H1 (cell line): ENCODE results near the gene AXIN2. TPM values are rescaled to one million over a fixed set of nuclear protein-coding genes. Genes with fewer than 3 reads are reported as not detected.

Experiments used
- CTCF ChIA-PET: fragments of 300-600 bp; sonication (Branson Sonifier 250); formaldehyde crosslinking; loops from one replicate; lab custom pipeline; 2021; ENCODE audit not compliant: partially characterized antibody; lab: Charles Lee
- POLR2A ChIA-PET: fragments of 300-600 bp; sonication (Branson Sonifier 250); formaldehyde crosslinking; loops from one replicate; lab custom pipeline; 2021; ENCODE audit warnings: inconsistent platforms; ENCODE audit not compliant: partially characterized antibody; lab: Charles Lee
- DNase-seq, 2 experiments: peaks; one replicate each; pipeline versions ENCODE4 v3.0.0 to v3.0.0-alpha.2; 2010 to 2022; ENCODE audit warnings: low spot score in 2 of 2, low read depth in 1 of 2, mixed read lengths in 1 of 2
- FAIRE-seq: peaks from 2 replicates; lab custom pipeline; 2011; peaks lifted over from hg19 to GRCh38; lab: Jason Lieb, UNC
- H2AFZ ChIP-seq: 2 replicates; pipeline ENCODE4 v1.8.1; 2012; ENCODE audit warnings: low read length, inconsistent platforms
- H2AK5ac ChIP-seq: 2 replicates; pipeline ENCODE4 v1.6.1; 2013; ENCODE audit warnings: low read depth, low read length
- H2BK120ac ChIP-seq: replicated peaks from 2 replicates; pipeline ENCODE3; 2013; ENCODE audit warnings: low read depth, low read length, inconsistent platforms
- H2BK12ac ChIP-seq: 2 replicates; pipeline ENCODE4 v1.6.1; 2013; ENCODE audit warnings: low read depth, low read length
- H2BK15ac ChIP-seq: 2 replicates; pipeline ENCODE4 v1.6.1; 2013; ENCODE audit warnings: low read length
- H2BK20ac ChIP-seq: 2 replicates; pipeline ENCODE4 v1.6.1; 2013; ENCODE audit warnings: low read length
- H2BK5ac ChIP-seq: 2 replicates; pipeline ENCODE4 v1.6.1; 2013; ENCODE audit warnings: low read depth, low read length
- H3K14ac ChIP-seq: 2 replicates; pipeline ENCODE4 v1.6.1; 2013; ENCODE audit warnings: inconsistent platforms; ENCODE audit not compliant: insufficient read length
- H3K18ac ChIP-seq: 2 replicates; pipeline ENCODE4 v1.6.1; 2013; ENCODE audit warnings: low read length; ENCODE audit errors: extremely low read depth
- H3K23ac ChIP-seq: 2 replicates; pipeline ENCODE4 v1.6.1; 2013; ENCODE audit warnings: inconsistent platforms; ENCODE audit not compliant: insufficient read length
- H3K23me2 ChIP-seq: 2 replicates; pipeline ENCODE4 v1.6.1; 2013; ENCODE audit warnings: low read depth, low read length
- H3K27ac ChIP-seq: 2 replicates; pipeline ENCODE4 v1.6.1; 2011; ENCODE audit warnings: low read depth, low read length, inconsistent platforms
- H3K27me3 ChIP-seq, 4 experiments: replicated peaks in 1 of 4; 1 replicate in 1 of 4; 2 replicates in 3 of 4; pipeline versions ENCODE4 v1.6.1 to v1.8.1; 2011 to 2013; ENCODE audit warnings: low read length in 3 of 4, mild to moderate bottlenecking in 3 of 4, inconsistent platforms in 2 of 4, mixed read lengths in 2 of 4, moderate library complexity in 1 of 4; ENCODE audit not compliant: control insufficient read depth in 3 of 4, insufficient read depth in 3 of 4; ENCODE audit errors: extremely low read depth in 1 of 4
- H3K36me3 ChIP-seq, 4 experiments: 2 replicates each; pipeline versions ENCODE4 v1.6.1 to v1.8.1; 2011 to 2013; ENCODE audit warnings: mild to moderate bottlenecking in 4 of 4, low read length in 3 of 4, moderate library complexity in 2 of 4, control low read depth in 1 of 4, inconsistent platforms in 1 of 4; ENCODE audit not compliant: insufficient read depth in 4 of 4, control insufficient read depth in 2 of 4
- H3K4ac ChIP-seq: replicated peaks from 2 replicates; pipeline ENCODE3; 2013; ENCODE audit warnings: low read length, low read depth, mixed read lengths, inconsistent platforms; ENCODE audit not compliant: insufficient read length
- H3K4me1 ChIP-seq, 4 experiments: replicated peaks in 1 of 4; 1 replicate in 1 of 4; 2 replicates in 3 of 4; pipeline versions ENCODE4 v1.6.1 to v1.8.1; 2011 to 2013; ENCODE audit warnings: low read length in 3 of 4, inconsistent platforms in 2 of 4, mixed read lengths in 1 of 4; ENCODE audit not compliant: insufficient read depth in 4 of 4, control insufficient read depth in 3 of 4
- H3K4me2 ChIP-seq, 2 experiments: 2 replicates each; pipeline versions ENCODE4 v1.6.1 to v1.8.1; 2011 to 2013; ENCODE audit warnings: low read depth in 2 of 2, low read length in 2 of 2, control low read depth in 1 of 2, inconsistent platforms in 1 of 2, mild to moderate bottlenecking in 1 of 2; ENCODE audit not compliant: insufficient read depth in 1 of 2
- H3K4me3 ChIP-seq, 4 experiments: fragments of 200-600, 300-600 bp in 1 of 4; sonication (generic), shearing (Covaris generic), sonication (Bioruptor Twin) in 1 of 4; 2 replicates each; pipeline versions ENCODE4 v1.5.1 to v1.8.1; 2011 to 2016; ENCODE audit warnings: low read length in 4 of 4, low read depth in 3 of 4, control low read depth in 2 of 4, inconsistent platforms in 2 of 4, mild to moderate bottlenecking in 2 of 4, mixed read lengths in 1 of 4, moderate library complexity in 1 of 4; ENCODE audit not compliant: insufficient read depth in 2 of 4; ENCODE audit errors: extremely low read depth in 1 of 4
- H3K56ac ChIP-seq: replicated peaks from 2 replicates; pipeline ENCODE3; 2013; ENCODE audit warnings: low read depth, mild to moderate bottlenecking, mixed read lengths, low read length, inconsistent platforms; ENCODE audit not compliant: insufficient read length
- H3K79me1 ChIP-seq: 2 replicates; pipeline ENCODE4 v1.6.1; 2013; ENCODE audit warnings: low read depth, low read length, control low read depth
- H3K79me2 ChIP-seq, 2 experiments: 2 replicates each; pipeline versions ENCODE4 v1.6.1 to v1.8.1; 2012 to 2013; ENCODE audit warnings: low read length in 2 of 2, mild to moderate bottlenecking in 2 of 2, inconsistent platforms in 1 of 2; ENCODE audit not compliant: insufficient read depth in 2 of 2, control insufficient read depth in 1 of 2
- H3K9ac ChIP-seq, 4 experiments: replicated peaks in 1 of 4; 1 replicate in 1 of 4; 2 replicates in 3 of 4; pipeline versions ENCODE4 v1.6.1 to v1.8.1; 2011 to 2013; ENCODE audit warnings: low read depth in 3 of 4, low read length in 3 of 4, control low read depth in 2 of 4, mild to moderate bottlenecking in 2 of 4, moderate library complexity in 2 of 4, inconsistent platforms in 1 of 4; ENCODE audit errors: extremely low read depth in 1 of 4
- H3K9me3 ChIP-seq, 2 experiments: 2 replicates each; pipeline versions ENCODE4 v1.6.1 to v1.8.1; 2012 to 2013; ENCODE audit warnings: mild to moderate bottlenecking in 2 of 2, moderate library complexity in 2 of 2, control low read depth in 1 of 2, inconsistent platforms in 1 of 2, low read depth in 1 of 2, low read length in 1 of 2, mixed read lengths in 1 of 2; ENCODE audit not compliant: insufficient read depth in 2 of 2
- H4K20me1 ChIP-seq, 2 experiments: replicated peaks in 1 of 2; 2 replicates each; pipeline versions ENCODE3 to v1.8.1; 2011 to 2013; ENCODE audit warnings: inconsistent platforms in 2 of 2, low read length in 2 of 2, mild to moderate bottlenecking in 1 of 2; ENCODE audit not compliant: insufficient read depth in 2 of 2, control insufficient read depth in 1 of 2
- H4K5ac ChIP-seq: 2 replicates; pipeline ENCODE4 v1.6.1; 2013; ENCODE audit warnings: low read length, low read depth, mixed read lengths, inconsistent platforms; ENCODE audit not compliant: insufficient read length
- H4K8ac ChIP-seq: 2 replicates; pipeline ENCODE4 v1.8.0; 2013; ENCODE audit warnings: mild to moderate bottlenecking, moderate library complexity, low read length, inconsistent platforms; ENCODE audit not compliant: insufficient read depth; ENCODE audit errors: extremely low read depth
- H4K91ac ChIP-seq: replicated peaks from 2 replicates; pipeline ENCODE3; 2013; ENCODE audit warnings: low read length, mixed read lengths, inconsistent platforms; ENCODE audit not compliant: insufficient read length
- ATF2 ChIP-seq: IDR thresholded peaks from 2 replicates; pipeline ENCODE4 v1.6.1; 2012; ENCODE audit warnings: low read length, inconsistent platforms
- WGBS, 2 experiments: shearing (Covaris generic) in 1 of 2; methylation state at CpG; one replicate each; pipeline versions ENCODE4 v1.1.6 to v1.1.7; 2013 to 2015; ENCODE audit warnings: low lambda C conversion rate in 2 of 2, mixed read lengths in 2 of 2, inconsistent platforms in 1 of 2, low coverage in 1 of 2, missing lambda C conversion rate in 1 of 2; ENCODE audit not compliant: insufficient replicate concordance in 2 of 2, insufficient coverage in 1 of 2, insufficient read length in 1 of 2; ENCODE audit errors: extremely low coverage in 1 of 2, missing lambda C conversion rate in 1 of 2; 5-methylcytosine and 5-hydroxymethylcytosine counted together
- polyA plus RNA-seq, 7 experiments: library from polyadenylated mRNA; depleted of rRNA in 3 of 7; stranded (reverse) in 5 of 7; unstranded in 2 of 7; fragments of >200 nt in 5 of 7; fragments of 200-250 nt in 2 of 7; gene quantifications; 1 replicate in 5 of 7; 2 replicates in 1 of 7; 4 replicates in 1 of 7; pipeline versions ENCODE4 v1.2.1 to v1.2.3, GENCODE V29; 2011 to 2013; ENCODE audit warnings: missing spikeins in 2 of 7, mixed read lengths in 2 of 7
- total RNA-seq: library from RNA; stranded (reverse); fragmentation: NEBNext Ultra II Directional; extraction: Animal tissue kit (Norgen Biotek cat#: 25700); gene quantifications from 2 replicates; pipeline ENCODE4 v1.2.1, GENCODE V29; 2021

AXIN2 gene
- total and polyA plus RNA-seq, 2 of the 8 experiments (the other 6 are each of a cell fraction or from before 2014, with no cell fraction given): 17.7 to 33.4 TPM

GRCh38 chr17:65533056-65533745 lies 28.2 kb downstream of the AXIN2 start:
- peaks cover 5% of the 10 kb centered on the region for H3K79me1 ChIP-seq
- H3K4ac ChIP-seq: no peak overlapping the region
- no peak overlapping the region for H2BK120ac ChIP-seq
- POLR2A ChIA-PET: no interaction called here
- no peak overlapping the region for H4K91ac ChIP-seq
- no peak overlapping the region for H3K56ac ChIP-seq
- no peak overlapping the region for H3K14ac ChIP-seq
- H3K9ac ChIP-seq: no peak overlapping the region
- H3K4me2 ChIP-seq: no peak overlapping the region
- H3K79me2 ChIP-seq: no peaks in the 10 kb centered on the region
- H4K20me1 ChIP-seq: peaks cover 0 to 12% of the 10 kb centered on the region in 2 experiments
- no peak overlapping the region for H2BK5ac ChIP-seq
- TF ChIP-seq ATF2: no peak
- TF ChIP-seq, all 59 proteins: peak for 0
- no peak overlapping the region for H2BK15ac ChIP-seq
- WGBS, 2 experiments: 83% methylated on average over 8 of the region's 13 CpGs; no CpG with 5 or more reads in 1 of the 2 experiments
- H3K9me3 ChIP-seq: no peaks in the 10 kb centered on the region
- CTCF ChIA-PET: interaction anchor here (1.3 to 1.4 kb wide), 2 partner anchors 23 to 301 kb away, joined by 3 to 6 read pairs; no protein-coding TSS in a partner anchor
- no peak overlapping the region for H3K27ac ChIP-seq
- no peak for FAIRE-seq
- no peak overlapping the region for H3K18ac ChIP-seq
- no peak overlapping the region for H2AFZ ChIP-seq
- peak overlapping the region; percentile 48 for H4K8ac ChIP-seq
- no peak overlapping the region for H2BK20ac ChIP-seq
- no peak overlapping the region for H3K23ac ChIP-seq
- no peaks in the 10 kb centered on the region for H3K23me2 ChIP-seq
- no peak for DNase-seq
- H3K27me3 ChIP-seq: no peaks in the 10 kb centered on the region
- H4K5ac ChIP-seq: no peak overlapping the region
- H3K4me3 ChIP-seq: no peak overlapping the region
- no peak overlapping the region for H2AK5ac ChIP-seq
- peaks cover 25 to 93% (median 52%) of the 10 kb centered on the region in 4 experiments for H3K36me3 ChIP-seq
- H2BK12ac ChIP-seq: no peak overlapping the region
- H3K4me1 ChIP-seq: peaks cover 6 to 22% (median 18%) of the 10 kb centered on the region in 4 experiments
